ENCODE data around the gene KRT8.
"Not testable (repeated sequence)": the region's sequence is repeated elsewhere in the genome, so short reads cannot be mapped to it uniquely, and the experiment has no call there.

Gene KRT8

DNA sequence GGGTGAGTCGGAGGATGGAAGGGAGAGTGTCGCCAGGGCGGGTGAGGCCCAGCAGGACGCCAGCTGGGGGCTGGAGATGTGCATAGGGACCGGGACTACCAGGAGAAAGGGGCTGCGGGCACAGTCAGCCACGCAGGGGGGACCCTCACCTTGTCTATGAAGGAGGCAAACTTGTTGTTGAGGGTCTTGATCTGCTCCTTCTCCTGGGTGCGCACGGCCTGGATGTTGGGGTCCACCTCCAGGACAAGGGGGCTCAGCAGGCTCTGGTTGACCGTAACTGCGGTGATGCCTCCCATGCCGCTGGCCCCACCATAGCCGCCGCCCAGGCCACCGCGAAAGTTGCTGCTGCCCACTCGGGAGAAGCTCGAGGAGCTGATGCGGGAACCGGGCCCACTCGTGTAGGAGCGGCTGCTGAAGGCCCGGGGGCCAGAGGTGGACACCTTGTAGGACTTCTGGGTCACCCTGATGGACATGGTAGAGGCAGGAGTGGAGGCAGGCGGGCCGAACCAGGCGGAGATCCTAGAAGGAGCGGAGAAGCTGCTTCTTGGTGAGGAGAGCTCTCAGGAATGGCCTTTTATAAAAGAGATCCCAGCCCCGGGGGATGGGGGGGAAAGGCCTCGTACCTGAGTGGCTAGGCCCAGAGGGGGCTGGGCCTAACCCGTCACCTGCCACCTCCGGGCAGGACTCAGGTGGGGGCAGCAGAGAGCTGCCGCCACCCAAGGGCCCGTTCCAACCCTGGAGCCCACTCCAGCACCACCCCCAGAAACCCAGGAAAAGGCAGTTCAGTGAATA, at the start of gene KRT8:
Gene KRT8, minus strand, starts transcription at position 568 of the 792 bp plus-strand sequence. Its CDS starts 95 bp downstream, at position 473.
- not testable (repeated sequence) for DNase-seq

- no peak for DNase-seq
Measured at GRCh38 chr12:52953181-52953841, 48.4 kb upstream of the KRT8 start.

DNA sequence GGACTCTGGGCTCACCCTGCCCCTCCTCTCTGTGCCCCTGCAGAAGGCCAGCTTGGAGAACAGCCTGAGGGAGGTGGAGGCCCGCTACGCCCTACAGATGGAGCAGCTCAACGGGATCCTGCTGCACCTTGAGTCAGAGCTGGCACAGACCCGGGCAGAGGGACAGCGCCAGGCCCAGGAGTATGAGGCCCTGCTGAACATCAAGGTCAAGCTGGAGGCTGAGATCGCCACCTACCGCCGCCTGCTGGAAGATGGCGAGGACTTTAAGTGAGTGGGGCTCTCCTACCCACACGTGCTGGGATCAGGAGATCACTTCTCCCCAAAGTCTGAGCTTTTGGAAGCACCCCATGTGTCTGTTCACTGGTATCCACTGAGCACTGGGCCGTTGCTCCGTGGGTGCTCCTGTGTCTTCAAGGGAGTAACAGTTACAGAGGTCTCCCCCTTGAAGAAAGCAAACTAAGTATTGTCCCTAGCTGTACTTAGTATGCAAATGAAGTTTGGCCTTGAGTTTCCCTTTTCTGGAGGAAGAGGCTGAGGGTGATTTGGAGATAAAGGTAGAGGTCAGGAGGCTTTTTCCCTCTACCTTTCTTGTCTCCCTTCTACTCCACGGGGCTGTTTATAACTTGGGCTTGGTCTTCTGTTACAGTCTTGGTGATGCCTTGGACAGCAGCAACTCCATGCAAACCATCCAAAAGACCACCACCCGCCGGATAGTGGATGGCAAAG, 47.4 kb upstream of the KRT8 start:
- DNase-seq = no peak

DNA sequence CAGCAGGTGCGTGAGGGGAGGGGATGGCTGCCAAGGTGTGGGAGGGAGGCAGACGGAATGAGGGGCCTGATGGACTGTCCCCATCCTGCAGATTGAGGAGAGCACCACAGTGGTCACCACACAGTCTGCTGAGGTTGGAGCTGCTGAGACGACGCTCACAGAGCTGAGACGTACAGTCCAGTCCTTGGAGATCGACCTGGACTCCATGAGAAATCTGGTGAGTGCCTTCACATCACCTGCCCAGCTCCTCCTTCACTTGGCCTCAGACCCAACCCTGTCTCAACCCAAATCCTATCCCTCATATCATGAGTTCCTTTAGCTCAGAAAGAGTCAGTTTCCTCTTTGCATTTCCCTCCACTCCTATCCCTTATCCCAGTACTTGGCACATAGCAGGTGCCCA, 46.8 kb upstream of the KRT8 start:
- DNase-seq = no peak

DNA sequence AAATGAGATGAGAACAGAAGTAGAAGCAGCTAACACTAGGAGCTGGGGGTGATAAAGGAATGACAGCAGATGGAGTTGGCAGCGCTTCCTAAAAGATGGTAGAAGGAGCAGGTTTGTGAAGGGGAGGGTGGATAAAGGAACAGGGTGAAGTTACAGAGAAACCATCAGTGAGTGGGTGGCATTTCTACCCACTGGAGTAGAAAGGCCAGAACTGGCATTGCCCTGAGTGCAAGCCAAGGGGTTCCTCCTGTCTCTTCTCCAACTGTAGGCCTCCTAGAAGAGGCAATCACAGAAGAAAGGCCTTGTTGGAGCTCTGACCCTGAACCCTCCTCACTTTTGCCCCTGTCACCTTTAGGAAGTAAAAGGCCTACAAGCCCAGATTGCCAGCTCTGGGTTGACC, 46.2 kb upstream of the KRT8 start:
- no peak for DNase-seq

DNA sequence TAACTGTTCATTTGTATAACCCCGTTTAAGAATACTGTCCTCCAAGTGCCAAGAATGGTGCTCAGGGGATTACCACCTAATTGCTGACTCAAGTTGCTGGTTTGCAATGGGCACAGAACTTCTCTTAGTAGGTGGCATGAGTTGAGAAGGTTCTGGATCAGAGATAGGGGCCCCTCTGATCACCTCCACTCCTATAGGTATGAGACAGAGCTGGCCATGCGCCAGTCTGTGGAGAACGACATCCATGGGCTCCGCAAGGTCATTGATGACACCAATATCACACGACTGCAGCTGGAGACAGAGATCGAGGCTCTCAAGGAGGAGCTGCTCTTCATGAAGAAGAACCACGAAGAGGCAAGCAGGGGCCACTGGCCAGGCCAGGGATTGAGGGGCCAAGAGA, 45.7 kb upstream of the KRT8 start:
- DNase-seq = no peak

DNA sequence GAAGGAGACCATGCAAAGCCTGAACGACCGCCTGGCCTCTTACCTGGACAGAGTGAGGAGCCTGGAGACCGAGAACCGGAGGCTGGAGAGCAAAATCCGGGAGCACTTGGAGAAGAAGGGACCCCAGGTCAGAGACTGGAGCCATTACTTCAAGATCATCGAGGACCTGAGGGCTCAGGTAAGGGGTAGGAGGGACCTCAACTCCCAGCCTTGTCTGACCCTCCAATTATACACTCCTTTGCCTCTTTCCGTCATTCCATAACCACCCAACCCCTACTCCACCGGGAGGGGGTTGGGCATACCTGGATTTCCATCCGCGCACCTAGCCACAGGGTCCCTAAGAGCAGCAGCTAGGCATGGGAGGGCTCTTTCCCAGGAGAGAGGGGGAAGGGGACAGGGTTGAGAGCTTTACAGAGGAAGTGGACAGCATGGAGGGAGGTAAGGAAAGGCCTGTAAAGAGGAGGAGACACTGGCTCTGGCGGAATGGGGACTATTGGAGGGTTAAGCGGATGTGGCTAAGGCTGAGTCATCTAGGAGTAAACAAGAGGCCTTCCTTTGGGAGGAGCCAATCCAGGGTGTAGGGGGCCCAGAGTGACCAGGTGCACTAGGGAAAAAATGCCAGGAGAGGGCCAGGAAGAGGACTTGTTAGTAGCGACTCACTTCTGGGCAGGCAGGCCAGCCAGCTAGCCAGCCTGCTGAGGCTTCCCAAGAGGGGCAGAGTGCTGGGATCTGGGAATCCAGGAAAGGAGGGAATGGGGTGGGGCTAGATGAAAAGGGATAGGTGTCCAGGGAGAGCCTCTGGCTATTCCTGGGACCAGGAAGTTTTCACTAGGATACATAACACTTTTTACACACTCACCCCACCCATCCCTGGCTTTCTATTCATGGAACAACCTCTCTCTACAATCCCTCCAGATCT, 44.8 kb upstream of the KRT8 start:
- DNase-seq = no peak

- DNase-seq = no peak
Measured at GRCh38 chr12:52947738-52948423, 43.0 kb upstream of the KRT8 start.

- DNase-seq = no peak
Measured at GRCh38 chr12:52946797-52947547, 42.1 kb upstream of the KRT8 start.

DNA sequence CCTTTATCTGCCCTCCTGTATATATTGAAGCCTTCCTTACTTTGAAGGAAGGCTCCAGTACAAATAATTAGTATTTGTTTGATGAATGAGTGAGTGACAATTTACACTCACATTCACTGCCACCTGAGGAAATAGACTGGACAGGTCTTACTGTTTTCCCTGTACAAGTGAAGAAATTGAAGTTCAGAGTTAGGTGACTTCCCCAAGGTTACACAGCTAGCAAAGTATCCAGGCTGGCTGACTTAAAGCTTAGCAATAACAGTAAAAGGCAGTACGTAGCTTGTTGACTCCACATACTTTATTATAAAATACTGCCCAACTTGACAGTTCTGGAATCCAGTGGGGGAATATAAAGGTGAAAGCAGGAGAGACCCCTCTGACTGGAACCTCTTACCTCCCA, 41.5 kb upstream of the KRT8 start:
- no peak for DNase-seq

DNA sequence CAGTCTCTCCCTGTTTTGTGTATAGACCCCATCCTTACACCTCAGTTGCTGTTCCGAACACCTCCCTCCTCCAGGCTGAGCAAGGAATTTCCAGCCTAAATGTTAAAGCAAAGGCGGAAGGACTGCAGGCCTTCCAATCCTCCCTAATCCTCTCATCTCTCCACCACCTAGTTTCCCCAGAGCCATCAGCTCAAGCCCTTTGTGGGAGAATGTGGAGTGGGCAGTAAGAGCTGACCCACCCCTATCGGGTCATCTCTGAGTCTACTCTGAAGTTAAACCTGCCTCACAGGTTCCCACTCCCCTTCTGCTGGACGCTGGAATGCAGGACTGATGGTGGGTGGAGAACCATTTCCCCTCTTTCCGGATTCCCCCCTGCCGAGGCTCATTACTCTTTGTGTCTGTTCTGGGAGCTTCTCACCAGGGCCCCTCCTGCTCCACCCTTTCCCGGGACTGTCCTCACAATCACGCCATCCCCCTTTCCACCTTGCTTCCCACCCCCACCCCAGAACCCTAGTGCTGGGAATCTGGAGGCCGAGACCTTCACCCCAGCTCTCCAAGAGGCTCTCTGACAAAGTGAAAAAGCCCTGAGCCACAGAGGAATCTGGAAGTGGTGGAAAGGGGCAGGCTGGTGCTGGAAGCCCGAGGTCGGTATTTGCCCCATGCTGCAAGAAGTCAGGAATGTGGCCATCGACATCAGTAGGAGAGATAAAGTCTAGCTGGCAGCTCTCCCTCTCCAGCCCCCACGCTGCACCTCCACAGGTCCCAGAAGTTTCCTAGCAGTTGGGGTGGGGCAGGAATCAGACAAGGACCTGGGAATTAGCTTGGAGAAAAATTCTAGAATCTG, 40.7 kb upstream of the KRT8 start:
- DNase-seq = no peak

GRCh38 chr12:52944683-52945388, 40.0 kb upstream of the KRT8 start:
- DNase-seq = no peak

- DNase-seq = no peak
Measured at GRCh38 chr12:52942901-52943181, 38.0 kb upstream of the KRT8 start.

DNA sequence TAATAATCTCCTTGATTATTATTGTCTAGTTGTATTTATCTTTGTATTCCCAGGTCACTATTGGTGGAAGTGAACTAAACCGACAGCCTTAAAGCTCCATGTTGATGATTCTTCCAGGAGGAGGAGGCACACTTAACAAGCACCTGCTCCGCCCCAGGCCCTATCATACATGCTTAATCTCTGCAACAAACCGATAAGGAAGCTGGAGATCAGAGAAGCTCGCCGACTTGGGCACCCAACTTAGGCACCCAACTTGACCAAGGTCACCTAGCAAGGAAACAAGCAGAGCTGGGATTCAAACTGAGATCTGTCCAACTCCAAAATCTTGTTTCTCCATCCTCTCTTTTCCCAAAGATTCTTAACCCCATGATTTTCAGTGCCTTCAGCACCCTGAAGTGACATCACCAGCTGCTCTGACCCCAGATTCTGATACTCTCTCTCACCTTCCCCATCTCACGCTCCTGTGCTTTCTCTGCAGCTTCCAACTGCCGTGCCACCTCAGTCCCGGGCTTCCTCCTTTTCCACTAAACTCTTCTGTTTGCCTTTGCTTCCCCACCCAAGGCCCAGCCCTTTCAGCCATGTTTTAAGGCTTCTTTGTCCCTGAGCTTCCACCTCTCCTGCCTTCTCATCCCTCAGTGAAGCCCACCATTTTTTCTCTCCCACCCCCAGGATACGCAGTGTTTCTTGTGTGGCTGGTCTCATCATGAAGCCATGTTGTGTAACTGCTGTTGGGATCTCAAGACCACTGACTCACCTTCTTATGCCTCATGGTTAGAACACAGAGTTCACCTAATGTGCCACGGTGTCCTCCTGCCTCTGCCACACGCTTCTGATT, 37.4 kb upstream of the KRT8 start:
- DNase-seq = no peak

GRCh38 chr12:52929538-52929937, 24.7 kb upstream of the KRT8 start:
- no peak for DNase-seq

DNA sequence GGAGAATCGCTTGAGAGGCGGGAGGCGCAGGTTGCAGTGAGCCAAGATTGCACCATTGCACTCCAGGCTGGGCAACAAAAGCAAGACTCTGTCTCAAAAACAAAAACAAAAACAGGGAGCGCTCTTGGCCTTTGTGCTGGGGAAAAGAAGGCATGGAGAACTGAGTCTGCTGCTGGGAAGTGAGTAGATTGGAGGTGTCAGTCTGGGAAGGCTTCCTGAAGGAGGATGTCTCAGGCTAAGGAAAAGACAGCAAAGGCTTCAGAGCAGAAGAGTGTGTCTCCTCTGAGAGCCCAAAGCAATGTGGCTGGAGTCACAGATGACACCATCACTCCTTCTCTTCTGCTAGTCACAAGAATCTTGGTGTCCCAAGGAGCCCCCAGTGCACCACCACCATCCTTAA, 23.1 kb upstream of the KRT8 start:
- no peak for DNase-seq

- no peak for DNase-seq
Measured at GRCh38 chr12:52926596-52927234, 21.8 kb upstream of the KRT8 start.
